B cell (primary cell): ENCODE measurements around the gene PTGR1. TPM values are rescaled to one million over a fixed set of nuclear protein-coding genes. Genes with fewer than 3 reads are reported as not detected.

Source experiments
- ATAC-seq: fragments of 200-7000 bp; cut with Tn5 transposase; one replicate; pipeline ENCODE4 v1.10.0; 2021; ENCODE audit warnings: low read depth, mild to moderate bottlenecking, moderate number of reproducible peaks, moderate library complexity
- CTCF ChIA-PET: fragments of 350-600 bp; sonication (Branson Sonifier 250); formaldehyde crosslinking; loops from one replicate; lab custom pipeline; 2021; ENCODE audit warnings: antibody characterized with exemption, inconsistent platforms; lab: Charles Lee
- POLR2A ChIA-PET: fragments of 350-600 bp; sonication (Branson Sonifier 250); formaldehyde crosslinking; loops from one replicate; lab custom pipeline; 2021; ENCODE audit warnings: antibody characterized with exemption; lab: Charles Lee
- DNase-seq: peaks from one replicate; pipeline ENCODE4 v3.0.0; 2013
- H2AFZ ChIP-seq: 2 replicates; pipeline ENCODE4 v1.6.1; 2012; ENCODE audit warnings: mild to moderate bottlenecking, low read depth, low read length; ENCODE audit not compliant: insufficient read depth, poor library complexity, severe bottlenecking
- H3K27ac ChIP-seq, 2 donors: 1 replicate in 1 of 2; 2 replicates in 1 of 2; pipeline ENCODE4 v1.5.1; 2012 to 2013; ENCODE audit warnings: low read length in 2 of 2, mild to moderate bottlenecking in 2 of 2, moderate library complexity in 1 of 2
- H3K27me3 ChIP-seq, 4 experiments: fragments of 200-600 bp in 1 of 4; sonication (generic) in 1 of 4; replicated peaks in 1 of 4; 1 replicate in 2 of 4; 2 replicates in 2 of 4; pipeline versions ENCODE4 v1.6.1 to v1.7.0; 2013 to 2016; ENCODE audit warnings: low read length in 3 of 4, mild to moderate bottlenecking in 2 of 4, mixed read lengths in 1 of 4, moderate library complexity in 1 of 4; ENCODE audit not compliant: insufficient read depth in 4 of 4, control insufficient read depth in 3 of 4; ENCODE audit errors: control extremely low read depth in 1 of 4
- H3K36me3 ChIP-seq, 2 experiments: replicated peaks in 1 of 2; 1 replicate in 1 of 2; 2 replicates in 1 of 2; pipeline versions ENCODE4 v1.6.1 to v1.7.1; 2013; ENCODE audit warnings: low read length in 1 of 2; ENCODE audit not compliant: insufficient read depth in 2 of 2, control insufficient read depth in 1 of 2; ENCODE audit errors: control extremely low read depth in 1 of 2, extremely low read depth in 1 of 2
- H3K4me1 ChIP-seq, 2 donors: fragments of 200-600 bp in 1 of 2; sonication (generic) in 1 of 2; 1 replicate in 1 of 2; 2 replicates in 1 of 2; pipeline versions ENCODE4 v1.5.1 to v1.6.1; 2013 to 2017; ENCODE audit warnings: low read length in 2 of 2; ENCODE audit not compliant: control insufficient read depth in 2 of 2, insufficient read depth in 2 of 2
- H3K4me2 ChIP-seq: replicated peaks from 2 replicates; pipeline ENCODE3; 2012; ENCODE audit warnings: mild to moderate bottlenecking, low read depth, low read length; ENCODE audit not compliant: poor library complexity, severe bottlenecking
- H3K4me3 ChIP-seq, 5 experiments: fragments of 200-600 bp in 1 of 5; sonication (generic) in 1 of 5; 1 replicate in 3 of 5; 2 replicates in 2 of 5; pipeline versions ENCODE4 v1.5.1 to v1.7.0; 2011 to 2016; ENCODE audit warnings: low read length in 4 of 5, mild to moderate bottlenecking in 4 of 5, low read depth in 2 of 5, control low read depth in 1 of 5, moderate library complexity in 1 of 5; ENCODE audit not compliant: insufficient read depth in 1 of 5; ENCODE audit errors: control extremely low read depth in 1 of 5, extremely low read depth in 1 of 5
- H3K79me2 ChIP-seq: fragments of 200-600 bp; sonication (generic); one replicate; pipeline ENCODE4 v1.6.0; 2016; ENCODE audit warnings: low read length; ENCODE audit not compliant: control insufficient read depth, insufficient read depth
- H3K9ac ChIP-seq: fragments of 200-600 bp; sonication (generic); 2 replicates; pipeline ENCODE4 v1.6.1; 2017; ENCODE audit warnings: mild to moderate bottlenecking, low read length, moderate library complexity
- H3K9me3 ChIP-seq, 3 donors: one replicate each; pipeline versions ENCODE4 v1.6.1 to v1.7.1; 2013; ENCODE audit warnings: low read length in 2 of 3; ENCODE audit not compliant: control insufficient read depth in 2 of 3, insufficient read depth in 1 of 3; ENCODE audit errors: control extremely low read depth in 1 of 3
- H4K20me1 ChIP-seq: 2 replicates; pipeline ENCODE4 v1.6.0; 2012; ENCODE audit warnings: mild to moderate bottlenecking, low read length; ENCODE audit not compliant: insufficient read depth, control insufficient read depth, poor library complexity, severe bottlenecking
- H3K27ac Mint-ChIP-seq: one replicate; pipeline ENCODE4 v1.8.0; 2021; ENCODE audit warnings: mixed read lengths
- H3K27me3 Mint-ChIP-seq: one replicate; pipeline ENCODE4 v1.8.0; 2021; ENCODE audit warnings: mixed read lengths
- H3K4me1 Mint-ChIP-seq: one replicate; pipeline ENCODE4 v1.8.0; 2021; ENCODE audit warnings: mixed read lengths
- H3K4me3 Mint-ChIP-seq: one replicate; pipeline ENCODE4 v1.8.0; 2021; ENCODE audit warnings: mixed read lengths
- H3K9me3 Mint-ChIP-seq: one replicate; pipeline ENCODE4 v1.8.0; 2022; ENCODE audit warnings: mixed read lengths; ENCODE audit not compliant: insufficient read depth
- CTCF ChIP-seq: fragments of 200-600 bp; IDR thresholded peaks from one replicate; pipeline ENCODE4 v1.8.0; 2022; ENCODE audit warnings: antibody characterized with exemption, mild to moderate bottlenecking
- EZH2 ChIP-seq: IDR thresholded peaks from 2 replicates; pipeline ENCODE4 v1.6.1; 2012; ENCODE audit warnings: borderline replicate concordance, low read depth, mild to moderate bottlenecking, moderate library complexity, low read length; ENCODE audit not compliant: insufficient read depth, poor library complexity, severe bottlenecking
- whole genome bisulfite sequencing: methylation state at CpG from one replicate; pipeline ENCODE4 v1.1.5; 2013; ENCODE audit warnings: missing lambda C conversion rate; ENCODE audit not compliant: insufficient coverage; 5-methylcytosine and 5-hydroxymethylcytosine counted together
- intact Hi-C: fragments of 100-400 bp; cut with micrococcal nuclease; formaldehyde crosslinking; loops from one replicate; pipeline ENCODE4 v1.10.0; 2022
- polyA plus RNA-seq: library from polyadenylated mRNA; depleted of rRNA; stranded (reverse); fragments of >200 nt; gene quantifications from 2 replicates; pipeline ENCODE4 v1.2.3, GENCODE V29; 2012
- total RNA-seq, 2 donors: library from RNA; stranded (reverse); fragments of 120-200 nt in 1 of 2; gene quantifications; 1 replicate in 1 of 2; 2 replicates in 1 of 2; pipeline versions ENCODE4 v1.2.3 to v1.2.4, GENCODE V29; 2013 to 2022

Gene PTGR1
- total and polyA plus RNA-seq, 2 donors (not counting 1 experiment from before 2014, with no cell fraction given), result not detected

DNA sequence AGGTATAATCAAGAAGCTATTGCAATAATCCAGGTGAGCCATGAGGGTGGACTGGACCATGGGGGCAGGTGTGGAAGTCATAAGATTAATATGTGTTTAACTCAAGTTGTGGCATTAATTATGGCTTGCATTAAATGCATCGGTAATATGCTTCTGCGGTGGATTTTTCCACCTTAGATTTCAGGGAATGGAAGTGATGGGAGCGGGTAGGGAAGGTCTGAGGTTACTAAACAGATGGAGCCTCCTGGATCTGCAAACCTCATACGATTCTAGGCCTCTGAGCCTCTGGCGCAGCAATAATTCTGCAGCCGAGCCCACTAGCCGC lies 74.8 kb downstream of the PTGR1 start:
- ChIA-PET CTCF (no interaction called here), POLR2A (no interaction called here)
- no peaks in the 10 kb centered on the region for H3K9me3 Mint-ChIP-seq
- peak overlapping the region; percentile 95 for H3K4me3 Mint-ChIP-seq
- Histone ChIP-seq H3K79me2 (no peaks in the 10 kb centered on the region), H3K27ac (no peak overlapping the region), H3K9ac (peak overlapping the region; percentile 81), H3K4me1 (peaks cover 9 to 12% of the 10 kb centered on the region in 2 donors), H3K36me3 (no peaks in the 10 kb centered on the region), H3K27me3 (peaks cover 0 to 13% (median 5%) of the 10 kb centered on the region in 4 experiments), H3K4me3 (peak overlapping the region; percentile 26 to 74 (median 65)), H4K20me1 (no peaks in the 10 kb centered on the region), H3K4me2 (peak overlapping the region; percentile 89), H2AFZ (peak overlapping the region; percentile 87), H3K9me3 (peaks cover 0 to 3% (median 0%) of the 10 kb centered on the region in 3 donors)
- ATAC-seq, result no peak
- peaks cover 20% of the 10 kb centered on the region for H3K4me1 Mint-ChIP-seq
- TF ChIP-seq EZH2 (no peak), CTCF (no peak)
- 29% methylated on average over 6 of the region's 7 CpGs for WGBS
- H3K27ac Mint-ChIP-seq, result no peak overlapping the region
- no peak for DNase-seq
- intact Hi-C loops, result no loop called here
- H3K27me3 Mint-ChIP-seq, result peaks cover 29% of the 10 kb centered on the region

GRCh38 chr9:111516061-111516465 lies 83.4 kb downstream of the PTGR1 start:
- Histone ChIP-seq H3K9me3 (peaks cover 0 to 6% (median 0%) of the 10 kb centered on the region in 3 donors), H3K36me3 (no peaks in the 10 kb centered on the region), H4K20me1 (no peaks in the 10 kb centered on the region), H3K4me3 (no peak overlapping the region), H3K27me3 (no peaks in the 10 kb centered on the region), H3K27ac (no peak overlapping the region), H3K9ac (no peak overlapping the region), H3K4me1 (no peaks in the 10 kb centered on the region), H3K79me2 (no peaks in the 10 kb centered on the region), H3K4me2 (no peak overlapping the region), H2AFZ (peak overlapping the region; percentile 2)
- POLR2A ChIA-PET, result no interaction called here
- Mint-ChIP-seq H3K27ac (no peak overlapping the region), H3K4me1 (no peaks in the 10 kb centered on the region), H3K9me3 (peaks cover 3% of the 10 kb centered on the region), H3K4me3 (no peak overlapping the region), H3K27me3 (peaks cover 5% of the 10 kb centered on the region)
- WGBS, result 74% methylated on average over 2 of the region's 2 CpGs
- no peak for DNase-seq
- no peak for TF ChIP-seq EZH2
- no peak for TF ChIP-seq CTCF
- ATAC-seq, result no peak
- CTCF ChIA-PET, result no interaction called here
- intact Hi-C loops, result no loop called here
